ENCODE measurements around the gene EFHC1. TPM values are rescaled to one million over a fixed set of nuclear protein-coding genes. Genes with fewer than 3 reads are reported as not detected.
A peak's percentile ranks its signal among the peaks of the same experiment; 100 is the strongest.

Gene EFHC1
- total RNA-seq, 1 donor from 2014 or later = 25.6 TPM

DNA sequence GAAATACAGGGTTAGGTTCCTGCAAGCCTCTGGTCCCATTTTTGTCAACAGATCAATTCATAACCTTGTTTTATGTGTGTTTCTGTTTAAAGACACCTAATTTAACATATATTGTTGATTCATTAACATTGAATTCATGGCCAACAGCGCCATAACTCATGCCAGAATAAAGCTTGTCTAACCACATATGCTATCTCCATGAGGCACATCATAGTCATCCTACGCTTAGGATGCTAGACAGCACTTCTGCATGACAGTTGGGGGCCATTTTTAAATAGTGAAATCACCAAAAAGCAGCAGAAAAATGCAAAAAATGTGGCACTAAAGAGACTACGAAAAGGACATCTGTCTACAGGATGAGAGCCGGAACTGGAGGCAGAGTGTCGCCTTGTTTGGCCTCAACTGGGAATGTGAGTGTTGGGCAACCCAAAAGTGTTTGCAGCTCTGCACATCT is 118.8 kb downstream of the EFHC1 start:
- Histone ChIP-seq H2AFZ (ENCODE audit: low read depth, low read length) (no peak overlapping the region), H3K4me3 (ENCODE audit: insufficient read depth, low read depth, low read length) (peak overlapping the region; percentile 12), H3K4me1 (ENCODE audit: insufficient read depth, low read length) (peaks cover 75% of the 10 kb centered on the region), H3K9me3 (ENCODE audit: insufficient read depth, low read depth, low read length) (no peaks in the 10 kb centered on the region), H3K27ac (ENCODE audit: low read depth, low read length) (peak overlapping the region; percentile 88), H4K20me1 (ENCODE audit: insufficient read depth, low read length) (no peaks in the 10 kb centered on the region), H3K9ac (ENCODE audit: low read length) (peak overlapping the region; percentile 72), H3K27me3 (ENCODE audit: insufficient read depth, low read length) (no peaks in the 10 kb centered on the region), H3K4me2 (ENCODE audit: low read length) (peak overlapping the region; percentile 76), H3K79me2 (ENCODE audit: insufficient read depth, low read length) (peaks cover 89% of the 10 kb centered on the region), H3K36me3 (ENCODE audit: insufficient read depth, low read length) (peaks cover 11% of the 10 kb centered on the region)
- peak overlapping the region; percentile 99 for H3K27ac Mint-ChIP-seq (ENCODE audit: unreplicated experiment)
- DNase-seq (ENCODE audit: low read depth) = peak; percentile 67
- H3K27me3 Mint-ChIP-seq (ENCODE audit: low read depth, unreplicated experiment) = no peaks in the 10 kb centered on the region
- H3K36me3 Mint-ChIP-seq (ENCODE audit: low read depth, unreplicated experiment) = peaks cover 21% of the 10 kb centered on the region
- FAIRE-seq = peak; percentile 17
- H3K4me3 Mint-ChIP-seq (ENCODE audit: unreplicated experiment) = peak overlapping the region; percentile 45
- peaks cover 82% of the 10 kb centered on the region for H3K4me1 Mint-ChIP-seq (ENCODE audit: low read depth, unreplicated experiment)
- H3K9me3 Mint-ChIP-seq (ENCODE audit: unreplicated experiment) = no peaks in the 10 kb centered on the region
- TF ChIP-seq CTCF (IDR thresholded peaks at IDR 0.05; ENCODE audit: insufficient read depth, low read depth, low read length) (no peak), EZH2 (IDR thresholded peaks at IDR 0.05; ENCODE audit: insufficient read depth, low read length) (no peak)

- FAIRE-seq (peak; percentile 9), DNase-seq (ENCODE audit: low read depth) (peak; percentile 82)
- no peaks in the 10 kb centered on the region for H4K20me1 ChIP-seq (ENCODE audit: insufficient read depth, low read length)
- Mint-ChIP-seq H3K27me3 (ENCODE audit: low read depth, unreplicated experiment) (no peaks in the 10 kb centered on the region), H3K4me1 (ENCODE audit: low read depth, unreplicated experiment) (peaks cover 89% of the 10 kb centered on the region), H3K9me3 (ENCODE audit: unreplicated experiment) (no peaks in the 10 kb centered on the region), H3K36me3 (ENCODE audit: low read depth, unreplicated experiment) (peaks cover 22% of the 10 kb centered on the region), H3K27ac (ENCODE audit: unreplicated experiment) (peak overlapping the region; percentile 99), H3K4me3 (ENCODE audit: unreplicated experiment) (peak overlapping the region; percentile 57)
- H3K9ac ChIP-seq (ENCODE audit: low read length) = peak overlapping the region; percentile 72
- TF ChIP-seq CTCF (IDR thresholded peaks at IDR 0.05; ENCODE audit: insufficient read depth, low read depth, low read length) = no peak
- TF ChIP-seq EZH2 (IDR thresholded peaks at IDR 0.05; ENCODE audit: insufficient read depth, low read length) = no peak
- H3K27ac ChIP-seq (ENCODE audit: low read depth, low read length) = peak overlapping the region; percentile 88
- H3K4me2 ChIP-seq (ENCODE audit: low read length) = peak overlapping the region; percentile 76
- H3K79me2 ChIP-seq (ENCODE audit: insufficient read depth, low read length) = peaks cover 91% of the 10 kb centered on the region
- peaks cover 11% of the 10 kb centered on the region for H3K36me3 ChIP-seq (ENCODE audit: insufficient read depth, low read length)
- H3K4me3 ChIP-seq (ENCODE audit: insufficient read depth, low read depth, low read length) = peak overlapping the region; percentile 12
- no peaks in the 10 kb centered on the region for H3K9me3 ChIP-seq (ENCODE audit: insufficient read depth, low read depth, low read length)
- H2AFZ ChIP-seq (ENCODE audit: low read depth, low read length) = no peak overlapping the region
- H3K4me1 ChIP-seq (ENCODE audit: insufficient read depth, low read length) = peaks cover 81% of the 10 kb centered on the region
- no peaks in the 10 kb centered on the region for H3K27me3 ChIP-seq (ENCODE audit: insufficient read depth, low read length)
Observed at GRCh38 chr6:52539607-52540006, 119.5 kb downstream of the EFHC1 start.

DNA sequence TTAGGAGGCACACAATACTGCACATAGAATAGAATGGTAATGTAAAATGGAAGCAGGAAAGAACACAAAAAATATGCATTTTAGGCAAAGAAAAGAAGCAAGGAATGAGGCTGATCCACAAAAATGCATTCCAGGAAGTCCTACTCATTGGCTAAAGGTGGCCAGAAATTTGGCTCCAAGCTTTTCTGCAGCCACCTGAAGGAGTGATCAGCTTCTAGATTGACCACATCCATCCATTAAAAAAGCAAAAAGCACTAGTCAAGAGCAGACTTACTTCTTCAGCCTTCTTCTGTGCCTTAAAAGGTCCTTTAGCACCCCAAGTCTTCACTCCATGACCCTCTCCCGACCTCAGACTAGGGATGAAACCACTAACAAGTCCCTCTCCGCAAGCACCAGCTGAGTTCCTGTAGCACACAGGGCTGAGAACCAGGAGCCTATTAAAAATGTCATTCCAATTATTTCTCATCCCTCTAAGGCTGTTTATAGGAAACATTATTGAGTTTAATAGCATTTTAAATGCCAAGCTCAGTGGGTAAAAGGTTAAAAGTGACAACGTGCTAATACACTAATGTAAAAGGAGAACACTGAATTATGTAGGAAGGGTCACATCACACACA is 120.3 kb downstream of the EFHC1 start:
- FAIRE-seq (peak; percentile 34), DNase-seq (ENCODE audit: low read depth) (peak; percentile 80)
- Histone ChIP-seq H3K27me3 (ENCODE audit: insufficient read depth, low read length) (no peaks in the 10 kb centered on the region), H2AFZ (ENCODE audit: low read depth, low read length) (no peak overlapping the region), H3K79me2 (ENCODE audit: insufficient read depth, low read length) (peaks cover 92% of the 10 kb centered on the region), H3K9ac (ENCODE audit: low read length) (peak overlapping the region; percentile 72), H4K20me1 (ENCODE audit: insufficient read depth, low read length) (peaks cover under 1% of the 10 kb centered on the region), H3K36me3 (ENCODE audit: insufficient read depth, low read length) (peaks cover 5% of the 10 kb centered on the region), H3K4me2 (ENCODE audit: low read length) (peak overlapping the region; percentile 76), H3K9me3 (ENCODE audit: insufficient read depth, low read depth, low read length) (no peaks in the 10 kb centered on the region), H3K4me1 (ENCODE audit: insufficient read depth, low read length) (peaks cover 89% of the 10 kb centered on the region), H3K4me3 (ENCODE audit: insufficient read depth, low read depth, low read length) (no peak overlapping the region), H3K27ac (ENCODE audit: low read depth, low read length) (peak overlapping the region; percentile 88)
- peaks cover 17% of the 10 kb centered on the region for H3K36me3 Mint-ChIP-seq (ENCODE audit: low read depth, unreplicated experiment)
- peak overlapping the region; percentile 4 for H3K4me3 Mint-ChIP-seq (ENCODE audit: unreplicated experiment)
- TF ChIP-seq EZH2 (IDR thresholded peaks at IDR 0.05; ENCODE audit: insufficient read depth, low read length) (no peak), CTCF (IDR thresholded peaks at IDR 0.05; ENCODE audit: insufficient read depth, low read depth, low read length) (no peak)
- peaks cover 94% of the 10 kb centered on the region for H3K4me1 Mint-ChIP-seq (ENCODE audit: low read depth, unreplicated experiment)
- H3K27me3 Mint-ChIP-seq (ENCODE audit: low read depth, unreplicated experiment) = no peaks in the 10 kb centered on the region
- H3K27ac Mint-ChIP-seq (ENCODE audit: unreplicated experiment) = peak overlapping the region; percentile 99
- H3K9me3 Mint-ChIP-seq (ENCODE audit: unreplicated experiment) = peaks cover 2% of the 10 kb centered on the region

Data from astrocyte (in vitro differentiated cells and primary cell).